H1 (cell line): ENCODE results near the gene OGFOD2. TPM values are rescaled to one million over a fixed set of nuclear protein-coding genes. Genes with fewer than 3 reads are reported as not detected.

Experiments
- JUN ChIP-seq: IDR thresholded peaks from 2 replicates; pipeline ENCODE4 v1.6.1; 2011; ENCODE audit warnings: low read depth, mild to moderate bottlenecking, improper control_type of control experiment, low read length
- KDM1A ChIP-seq: fragments of 200-600, 300-600 bp; sonication (generic); IDR thresholded peaks from 2 replicates; pipeline ENCODE4 v1.7.1; 2016; ENCODE audit warnings: mild to moderate bottlenecking, low read length, borderline replicate concordance
- POU5F1 ChIP-seq: IDR thresholded peaks from 2 replicates; pipeline ENCODE4 v1.6.1; 2011; ENCODE audit warnings: low read depth, mild to moderate bottlenecking, low read length, moderate library complexity
- RAD21 ChIP-seq, 2 experiments: IDR thresholded peaks in 1 of 2; conservative IDR thresholded peaks in 1 of 2; 2 replicates each; pipeline ENCODE4 v1.6.1; 2011; ENCODE audit warnings: low read depth in 2 of 2, low read length in 2 of 2, improper control_type of control experiment in 1 of 2, inconsistent platforms in 1 of 2, mild to moderate bottlenecking in 1 of 2, moderate library complexity in 1 of 2
- TCF12 ChIP-seq: IDR thresholded peaks from 2 replicates; pipeline ENCODE4 v1.6.1; 2011; ENCODE audit warnings: low read depth, mild to moderate bottlenecking, low read length
- polyA plus RNA-seq, 7 experiments: library from polyadenylated mRNA; depleted of rRNA in 3 of 7; stranded (reverse) in 5 of 7; unstranded in 2 of 7; fragments of >200 nt in 5 of 7; fragments of 200-250 nt in 2 of 7; gene quantifications; 1 replicate in 5 of 7; 2 replicates in 1 of 7; 4 replicates in 1 of 7; pipeline versions ENCODE4 v1.2.1 to v1.2.3, GENCODE V29; 2011 to 2013; ENCODE audit warnings: missing spikeins in 2 of 7, mixed read lengths in 2 of 7
- total RNA-seq: library from RNA; stranded (reverse); fragmentation: NEBNext Ultra II Directional; extraction: Animal tissue kit (Norgen Biotek cat#: 25700); gene quantifications from 2 replicates; pipeline ENCODE4 v1.2.1, GENCODE V29; 2021
- TF ChIP-seq, protein P1 (sequence below): fragments of 300-600 bp; sonication (generic); IDR thresholded peaks from 2 replicates; pipeline ENCODE4 v1.7.1; 2012; ENCODE audit warnings: low read length, moderate library complexity, mild to moderate bottlenecking, inconsistent platforms; ENCODE audit not compliant: insufficient replicate concordance

OGFOD2 gene
- total and polyA plus RNA-seq, 2 of the 8 experiments (the other 6 are each of a cell fraction or from before 2014, with no cell fraction given): 17.3 to 20.3 TPM

DNA sequence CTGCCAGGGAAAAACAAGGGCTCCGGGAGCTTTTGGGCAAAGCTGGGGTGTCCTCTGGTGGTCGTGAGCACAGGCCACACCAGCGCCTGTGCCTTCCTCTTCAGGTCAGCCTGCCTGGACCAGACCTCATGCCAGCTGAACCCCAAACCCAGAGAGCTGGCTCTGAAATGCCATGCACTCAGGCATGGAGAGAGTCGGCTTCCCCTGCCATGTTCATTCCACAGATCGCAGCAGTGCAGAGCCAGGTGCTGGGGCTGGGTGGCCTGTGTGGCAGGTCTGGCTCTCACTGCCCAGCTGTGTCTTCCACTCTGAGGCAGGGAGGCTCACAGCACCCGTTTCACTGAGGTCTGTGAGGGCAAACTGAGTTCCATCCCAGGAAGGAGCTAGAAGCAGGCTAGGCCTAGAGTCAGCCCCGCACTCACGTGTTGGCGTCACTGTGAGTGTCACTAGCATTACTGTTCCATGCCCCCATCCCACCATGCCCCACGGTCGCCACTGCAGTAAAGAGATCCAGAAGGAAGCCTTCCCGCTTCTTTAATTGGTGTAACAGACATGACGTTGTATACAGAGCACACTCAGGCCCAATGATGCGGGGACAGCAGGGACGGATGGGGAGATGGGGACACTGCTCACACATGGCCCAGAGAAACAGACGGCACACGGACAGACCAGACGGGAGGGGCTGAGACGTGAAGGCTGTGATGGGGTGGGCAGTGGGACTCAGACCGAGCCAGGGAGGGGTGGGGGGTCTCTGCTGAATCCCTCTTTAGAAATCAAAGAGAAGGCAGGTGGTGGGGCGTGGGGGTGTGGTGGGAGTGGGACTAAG lies 8.1 kb downstream of the OGFOD2 start (continued):
- TF ChIP-seq, protein P1, sequence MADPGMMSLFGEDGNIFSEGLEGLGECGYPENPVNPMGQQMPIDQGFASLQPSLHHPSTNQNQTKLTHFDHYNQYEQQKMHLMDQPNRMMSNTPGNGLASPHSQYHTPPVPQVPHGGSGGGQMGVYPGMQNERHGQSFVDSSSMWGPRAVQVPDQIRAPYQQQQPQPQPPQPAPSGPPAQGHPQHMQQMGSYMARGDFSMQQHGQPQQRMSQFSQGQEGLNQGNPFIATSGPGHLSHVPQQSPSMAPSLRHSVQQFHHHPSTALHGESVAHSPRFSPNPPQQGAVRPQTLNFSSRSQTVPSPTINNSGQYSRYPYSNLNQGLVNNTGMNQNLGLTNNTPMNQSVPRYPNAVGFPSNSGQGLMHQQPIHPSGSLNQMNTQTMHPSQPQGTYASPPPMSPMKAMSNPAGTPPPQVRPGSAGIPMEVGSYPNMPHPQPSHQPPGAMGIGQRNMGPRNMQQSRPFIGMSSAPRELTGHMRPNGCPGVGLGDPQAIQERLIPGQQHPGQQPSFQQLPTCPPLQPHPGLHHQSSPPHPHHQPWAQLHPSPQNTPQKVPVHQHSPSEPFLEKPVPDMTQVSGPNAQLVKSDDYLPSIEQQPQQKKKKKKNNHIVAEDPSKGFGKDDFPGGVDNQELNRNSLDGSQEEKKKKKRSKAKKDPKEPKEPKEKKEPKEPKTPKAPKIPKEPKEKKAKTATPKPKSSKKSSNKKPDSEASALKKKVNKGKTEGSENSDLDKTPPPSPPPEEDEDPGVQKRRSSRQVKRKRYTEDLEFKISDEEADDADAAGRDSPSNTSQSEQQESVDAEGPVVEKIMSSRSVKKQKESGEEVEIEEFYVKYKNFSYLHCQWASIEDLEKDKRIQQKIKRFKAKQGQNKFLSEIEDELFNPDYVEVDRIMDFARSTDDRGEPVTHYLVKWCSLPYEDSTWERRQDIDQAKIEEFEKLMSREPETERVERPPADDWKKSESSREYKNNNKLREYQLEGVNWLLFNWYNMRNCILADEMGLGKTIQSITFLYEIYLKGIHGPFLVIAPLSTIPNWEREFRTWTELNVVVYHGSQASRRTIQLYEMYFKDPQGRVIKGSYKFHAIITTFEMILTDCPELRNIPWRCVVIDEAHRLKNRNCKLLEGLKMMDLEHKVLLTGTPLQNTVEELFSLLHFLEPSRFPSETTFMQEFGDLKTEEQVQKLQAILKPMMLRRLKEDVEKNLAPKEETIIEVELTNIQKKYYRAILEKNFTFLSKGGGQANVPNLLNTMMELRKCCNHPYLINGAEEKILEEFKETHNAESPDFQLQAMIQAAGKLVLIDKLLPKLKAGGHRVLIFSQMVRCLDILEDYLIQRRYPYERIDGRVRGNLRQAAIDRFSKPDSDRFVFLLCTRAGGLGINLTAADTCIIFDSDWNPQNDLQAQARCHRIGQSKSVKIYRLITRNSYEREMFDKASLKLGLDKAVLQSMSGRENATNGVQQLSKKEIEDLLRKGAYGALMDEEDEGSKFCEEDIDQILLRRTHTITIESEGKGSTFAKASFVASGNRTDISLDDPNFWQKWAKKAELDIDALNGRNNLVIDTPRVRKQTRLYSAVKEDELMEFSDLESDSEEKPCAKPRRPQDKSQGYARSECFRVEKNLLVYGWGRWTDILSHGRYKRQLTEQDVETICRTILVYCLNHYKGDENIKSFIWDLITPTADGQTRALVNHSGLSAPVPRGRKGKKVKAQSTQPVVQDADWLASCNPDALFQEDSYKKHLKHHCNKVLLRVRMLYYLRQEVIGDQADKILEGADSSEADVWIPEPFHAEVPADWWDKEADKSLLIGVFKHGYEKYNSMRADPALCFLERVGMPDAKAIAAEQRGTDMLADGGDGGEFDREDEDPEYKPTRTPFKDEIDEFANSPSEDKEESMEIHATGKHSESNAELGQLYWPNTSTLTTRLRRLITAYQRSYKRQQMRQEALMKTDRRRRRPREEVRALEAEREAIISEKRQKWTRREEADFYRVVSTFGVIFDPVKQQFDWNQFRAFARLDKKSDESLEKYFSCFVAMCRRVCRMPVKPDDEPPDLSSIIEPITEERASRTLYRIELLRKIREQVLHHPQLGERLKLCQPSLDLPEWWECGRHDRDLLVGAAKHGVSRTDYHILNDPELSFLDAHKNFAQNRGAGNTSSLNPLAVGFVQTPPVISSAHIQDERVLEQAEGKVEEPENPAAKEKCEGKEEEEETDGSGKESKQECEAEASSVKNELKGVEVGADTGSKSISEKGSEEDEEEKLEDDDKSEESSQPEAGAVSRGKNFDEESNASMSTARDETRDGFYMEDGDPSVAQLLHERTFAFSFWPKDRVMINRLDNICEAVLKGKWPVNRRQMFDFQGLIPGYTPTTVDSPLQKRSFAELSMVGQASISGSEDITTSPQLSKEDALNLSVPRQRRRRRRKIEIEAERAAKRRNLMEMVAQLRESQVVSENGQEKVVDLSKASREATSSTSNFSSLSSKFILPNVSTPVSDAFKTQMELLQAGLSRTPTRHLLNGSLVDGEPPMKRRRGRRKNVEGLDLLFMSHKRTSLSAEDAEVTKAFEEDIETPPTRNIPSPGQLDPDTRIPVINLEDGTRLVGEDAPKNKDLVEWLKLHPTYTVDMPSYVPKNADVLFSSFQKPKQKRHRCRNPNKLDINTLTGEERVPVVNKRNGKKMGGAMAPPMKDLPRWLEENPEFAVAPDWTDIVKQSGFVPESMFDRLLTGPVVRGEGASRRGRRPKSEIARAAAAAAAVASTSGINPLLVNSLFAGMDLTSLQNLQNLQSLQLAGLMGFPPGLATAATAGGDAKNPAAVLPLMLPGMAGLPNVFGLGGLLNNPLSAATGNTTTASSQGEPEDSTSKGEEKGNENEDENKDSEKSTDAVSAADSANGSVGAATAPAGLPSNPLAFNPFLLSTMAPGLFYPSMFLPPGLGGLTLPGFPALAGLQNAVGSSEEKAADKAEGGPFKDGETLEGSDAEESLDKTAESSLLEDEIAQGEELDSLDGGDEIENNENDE: no peak
- TF ChIP-seq KDM1A (no peak), JUN (no peak), POU5F1 (no peak), TCF12 (no peak), RAD21 (IDR thresholded peaks at IDR 0.05 in 1 of 2, conservative IDR thresholded peaks at IDR 0.05 in 1 of 2; ENCODE audit: low read depth in 2 of 2, low read length in 2 of 2) (peak; percentile 8 to 16; a peak in 1 of 4 replicates)
